Stimulated activated CD4-positive, alpha-beta T cell treated with anti-CD3 and anti-CD28 coated beads, Interleukin-2, amount 100 ng/mL, for 48 hours (primary cell): ENCODE results near the gene NSD1.
A peak's percentile ranks its signal among the peaks of the same experiment; 100 is the strongest.

Experiments used
- DNase-seq, 2 donors: peaks; one replicate each; pipeline ENCODE4 v3.0.0-alpha.2; 2020

Gene NSD1, protein sequence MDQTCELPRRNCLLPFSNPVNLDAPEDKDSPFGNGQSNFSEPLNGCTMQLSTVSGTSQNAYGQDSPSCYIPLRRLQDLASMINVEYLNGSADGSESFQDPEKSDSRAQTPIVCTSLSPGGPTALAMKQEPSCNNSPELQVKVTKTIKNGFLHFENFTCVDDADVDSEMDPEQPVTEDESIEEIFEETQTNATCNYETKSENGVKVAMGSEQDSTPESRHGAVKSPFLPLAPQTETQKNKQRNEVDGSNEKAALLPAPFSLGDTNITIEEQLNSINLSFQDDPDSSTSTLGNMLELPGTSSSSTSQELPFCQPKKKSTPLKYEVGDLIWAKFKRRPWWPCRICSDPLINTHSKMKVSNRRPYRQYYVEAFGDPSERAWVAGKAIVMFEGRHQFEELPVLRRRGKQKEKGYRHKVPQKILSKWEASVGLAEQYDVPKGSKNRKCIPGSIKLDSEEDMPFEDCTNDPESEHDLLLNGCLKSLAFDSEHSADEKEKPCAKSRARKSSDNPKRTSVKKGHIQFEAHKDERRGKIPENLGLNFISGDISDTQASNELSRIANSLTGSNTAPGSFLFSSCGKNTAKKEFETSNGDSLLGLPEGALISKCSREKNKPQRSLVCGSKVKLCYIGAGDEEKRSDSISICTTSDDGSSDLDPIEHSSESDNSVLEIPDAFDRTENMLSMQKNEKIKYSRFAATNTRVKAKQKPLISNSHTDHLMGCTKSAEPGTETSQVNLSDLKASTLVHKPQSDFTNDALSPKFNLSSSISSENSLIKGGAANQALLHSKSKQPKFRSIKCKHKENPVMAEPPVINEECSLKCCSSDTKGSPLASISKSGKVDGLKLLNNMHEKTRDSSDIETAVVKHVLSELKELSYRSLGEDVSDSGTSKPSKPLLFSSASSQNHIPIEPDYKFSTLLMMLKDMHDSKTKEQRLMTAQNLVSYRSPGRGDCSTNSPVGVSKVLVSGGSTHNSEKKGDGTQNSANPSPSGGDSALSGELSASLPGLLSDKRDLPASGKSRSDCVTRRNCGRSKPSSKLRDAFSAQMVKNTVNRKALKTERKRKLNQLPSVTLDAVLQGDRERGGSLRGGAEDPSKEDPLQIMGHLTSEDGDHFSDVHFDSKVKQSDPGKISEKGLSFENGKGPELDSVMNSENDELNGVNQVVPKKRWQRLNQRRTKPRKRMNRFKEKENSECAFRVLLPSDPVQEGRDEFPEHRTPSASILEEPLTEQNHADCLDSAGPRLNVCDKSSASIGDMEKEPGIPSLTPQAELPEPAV (N-terminal part only)

DNA sequence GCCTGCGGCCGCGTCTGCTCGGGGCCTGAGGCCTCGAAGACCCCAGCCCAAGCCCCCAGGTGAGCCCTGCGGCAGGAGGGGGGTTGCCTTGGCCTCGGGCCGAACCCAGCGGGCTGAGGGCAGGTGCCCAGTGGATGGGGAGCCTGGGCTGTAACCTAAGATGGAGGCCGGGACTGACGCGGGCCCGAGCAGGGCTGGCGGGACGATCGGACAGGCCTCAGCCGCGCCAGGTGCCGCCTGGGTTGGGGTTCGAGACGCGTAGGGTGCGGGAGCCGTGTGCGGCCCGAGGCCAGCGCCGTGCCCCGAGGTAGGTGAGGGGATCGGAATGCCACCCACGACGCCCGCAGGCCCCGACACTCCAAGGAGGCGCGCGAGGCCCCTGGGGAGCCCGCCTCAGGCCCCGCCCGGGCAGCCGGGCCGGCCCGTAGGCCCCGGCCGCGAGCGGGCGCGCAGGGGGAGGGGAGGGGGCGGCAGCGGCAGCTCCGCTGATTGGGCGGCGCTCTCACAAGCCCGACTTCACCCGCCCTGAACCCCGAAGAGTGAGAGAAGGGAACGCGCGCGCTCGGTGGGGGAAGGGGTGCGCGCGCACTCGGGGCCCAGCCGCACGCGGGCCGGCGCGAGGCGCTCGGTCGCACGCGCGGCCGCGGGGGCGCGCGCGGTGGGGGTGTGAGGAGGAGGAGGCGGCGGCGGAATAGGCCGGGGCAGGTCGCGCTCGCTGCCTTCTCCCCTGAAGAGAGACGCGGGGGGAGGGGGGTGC lies at the start of gene NSD1:
NSD1 (plus strand) TSS at position 678 of the 757 bp plus-strand sequence. CDS start 1,331 bp downstream, outside the sequence.
- DNase-seq: peak; percentile 86 to 89

DNA sequence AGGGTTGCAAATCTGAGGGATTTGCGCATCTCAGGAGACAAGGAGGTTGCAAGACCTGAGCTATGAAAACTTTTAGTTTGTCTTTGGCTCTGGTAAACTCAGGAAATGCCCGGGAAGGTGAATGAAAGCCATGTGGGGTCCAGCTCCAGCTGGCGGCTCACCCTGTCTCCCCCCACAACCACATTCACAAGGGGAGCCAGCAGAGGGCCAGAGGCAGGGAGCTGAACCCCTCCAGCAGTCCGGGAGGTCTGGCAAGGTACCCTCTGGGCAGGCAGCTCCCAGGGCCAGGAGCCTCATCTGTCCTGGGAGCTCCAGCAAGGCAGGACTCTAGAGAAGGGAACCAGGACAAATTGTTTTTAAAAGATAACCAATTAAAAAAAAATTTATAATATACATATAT lies 49.4 kb upstream of the NSD1 start:
- no peak for DNase-seq

DNA sequence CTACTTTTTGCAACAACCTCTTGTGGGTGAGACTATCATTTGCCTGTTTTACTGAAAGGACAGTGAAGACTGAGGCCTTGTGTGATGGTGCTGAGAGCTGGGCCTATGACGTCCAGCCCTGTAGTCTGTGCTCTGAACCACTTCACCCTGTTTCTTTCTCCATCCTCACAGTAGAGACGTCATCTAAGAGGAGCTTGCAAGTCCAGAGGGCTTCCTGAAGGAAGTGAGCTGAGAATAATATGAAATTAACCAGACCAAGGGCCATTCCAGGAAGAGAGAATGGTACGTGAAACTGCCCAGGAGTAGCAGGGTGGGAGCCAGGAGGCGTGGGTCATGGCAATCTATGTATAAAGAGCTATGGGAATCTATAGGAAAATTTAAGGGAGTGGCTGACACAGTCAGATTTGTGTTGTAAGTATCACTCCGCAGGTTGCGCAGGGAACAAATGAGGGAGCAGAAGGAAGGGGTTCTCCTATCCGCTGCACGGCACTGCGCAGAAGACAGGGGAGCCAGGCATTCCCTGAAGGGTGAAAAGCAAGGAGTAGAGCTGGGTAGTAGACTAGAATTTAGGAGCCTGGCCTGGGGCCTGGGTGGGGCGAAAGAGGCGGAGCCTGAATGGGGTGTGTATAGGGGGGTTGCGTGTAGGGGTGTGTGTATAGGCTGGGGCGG lies 47.5 kb upstream of the NSD1 start:
- no peak for DNase-seq

DNA sequence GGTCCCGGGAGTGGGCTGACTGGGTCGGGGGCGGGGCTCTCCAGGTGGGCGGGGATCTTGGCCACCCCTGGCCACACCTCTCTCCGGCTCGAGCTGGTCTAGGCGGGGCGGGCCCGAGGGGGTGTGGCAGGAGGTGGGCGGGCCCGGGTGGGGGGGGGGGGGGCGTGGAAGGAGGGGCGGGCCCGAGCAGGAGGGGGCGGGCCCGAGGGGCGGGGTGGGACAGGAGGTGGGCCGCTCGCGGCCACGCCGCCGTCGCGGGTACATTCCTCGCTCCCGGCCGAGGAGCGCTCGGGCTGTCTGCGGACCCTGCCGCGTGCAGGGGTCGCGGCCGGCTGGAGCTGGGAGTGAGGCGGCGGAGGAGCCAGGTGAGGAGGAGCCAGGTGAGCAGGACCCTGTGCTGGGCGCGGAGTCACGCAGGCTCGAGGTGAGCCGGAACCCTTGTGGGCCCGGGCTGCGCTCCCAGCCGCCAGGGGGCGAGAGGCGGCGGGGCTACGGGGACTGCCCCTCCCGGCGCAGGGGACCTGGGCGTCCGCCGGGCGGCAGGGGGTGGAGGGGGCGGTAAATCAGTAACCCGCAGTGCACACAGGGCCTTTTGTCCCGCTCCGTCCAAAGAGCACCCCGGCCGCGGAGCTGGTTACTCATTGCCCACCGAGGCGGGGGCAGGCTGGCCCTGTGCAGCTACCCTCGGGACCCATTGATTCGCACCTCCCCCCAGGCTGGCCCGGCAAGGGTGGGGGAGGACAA lies 46.7 kb upstream of the NSD1 start, which contains the start of gene FGFR4:
FGFR4 (plus strand) TSS at position 262 of the 744 bp plus-strand sequence. CDS start 2,688 bp downstream, outside the sequence.
- peak; percentile 36 to 65 for DNase-seq

DNA sequence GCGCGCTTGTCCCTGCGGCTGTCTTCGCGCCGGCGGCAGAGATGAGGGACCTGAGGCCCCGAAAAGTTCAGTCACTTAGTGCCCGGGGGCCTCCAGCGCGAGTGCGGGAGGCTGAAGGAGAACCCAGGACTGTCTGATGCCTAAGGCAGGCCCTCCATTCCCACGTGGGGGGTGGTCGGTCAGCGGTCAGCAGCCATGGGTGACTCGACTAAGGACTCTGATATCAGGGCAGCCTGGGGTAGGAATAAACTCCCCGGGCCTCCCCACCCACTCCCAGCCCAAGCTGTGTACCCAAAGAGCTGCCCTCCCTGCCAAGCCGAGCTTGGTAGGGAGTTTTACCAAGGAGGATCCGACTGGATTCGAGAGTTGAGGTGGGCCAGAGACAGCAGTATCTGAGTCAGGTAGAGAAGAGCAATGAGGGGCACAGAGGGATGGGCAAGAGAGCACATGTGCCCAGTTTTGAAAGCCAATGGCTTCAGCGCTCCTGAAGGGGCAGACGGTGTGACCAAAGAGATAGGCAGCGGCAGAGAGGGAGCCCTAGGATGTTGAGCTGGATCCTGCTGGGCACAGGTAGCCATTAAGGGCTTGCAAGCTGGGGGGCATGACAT lies 46.1 kb upstream of the NSD1 start:
- DNase-seq: no peak

DNA sequence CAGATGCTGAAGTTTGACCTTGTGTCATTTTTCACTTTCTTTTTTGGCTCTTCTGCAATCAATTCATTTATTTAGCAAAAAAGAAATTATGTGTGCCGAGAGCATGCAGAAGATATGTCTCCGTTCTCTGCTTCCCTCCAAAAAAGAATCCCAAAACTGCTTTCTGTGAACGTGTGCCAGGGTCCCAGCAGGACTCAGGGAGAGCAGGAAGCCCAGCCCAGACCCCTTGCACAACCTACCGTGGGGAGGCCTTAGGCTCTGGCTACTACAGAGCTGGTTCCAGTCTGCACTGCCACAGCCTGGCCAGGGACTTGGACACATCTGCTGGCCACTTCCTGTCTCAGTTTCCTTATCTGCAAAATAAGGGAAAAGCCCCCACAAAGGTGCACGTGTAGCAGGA lies 44.4 kb upstream of the NSD1 start:
- no peak for DNase-seq

DNA sequence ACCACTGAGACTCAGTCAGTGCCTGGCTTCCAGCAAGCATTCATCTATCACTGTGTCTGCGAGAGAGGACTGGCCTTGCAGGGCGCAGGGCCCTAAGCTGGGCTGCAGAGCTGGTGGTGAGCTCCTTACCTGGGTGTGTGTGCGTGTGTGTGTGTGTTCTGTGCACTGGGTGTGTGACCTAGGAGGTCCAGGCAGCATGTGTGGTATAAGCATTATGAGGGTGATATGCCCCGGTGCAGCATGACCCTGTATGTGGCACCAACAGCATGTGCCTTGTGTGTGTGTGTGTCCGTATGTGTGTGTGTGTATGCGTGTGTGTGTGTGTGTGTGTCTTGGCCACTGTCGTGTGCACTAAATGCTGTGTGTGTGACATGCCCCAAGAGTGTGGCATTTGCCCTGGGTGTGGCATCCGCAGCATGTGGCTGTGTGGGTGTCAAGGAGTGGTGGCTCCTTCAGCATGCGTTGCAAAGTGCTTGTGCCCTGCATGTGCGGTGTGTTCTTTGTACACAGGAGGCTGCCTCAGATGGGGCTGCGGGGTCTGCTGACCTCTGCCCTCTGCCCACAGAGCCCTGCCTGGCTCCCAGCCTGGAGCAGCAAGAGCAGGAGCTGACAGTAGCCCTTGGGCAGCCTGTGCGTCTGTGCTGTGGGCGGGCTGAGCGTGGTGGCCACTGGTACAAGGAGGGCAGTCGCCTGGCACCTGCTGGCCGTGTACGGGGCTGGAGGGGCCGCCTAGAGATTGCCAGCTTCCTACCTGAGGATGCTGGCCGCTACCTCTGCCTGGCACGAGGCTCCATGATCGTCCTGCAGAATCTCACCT lies 43.5 kb upstream of the NSD1 start:
- DNase-seq: no peak

DNA sequence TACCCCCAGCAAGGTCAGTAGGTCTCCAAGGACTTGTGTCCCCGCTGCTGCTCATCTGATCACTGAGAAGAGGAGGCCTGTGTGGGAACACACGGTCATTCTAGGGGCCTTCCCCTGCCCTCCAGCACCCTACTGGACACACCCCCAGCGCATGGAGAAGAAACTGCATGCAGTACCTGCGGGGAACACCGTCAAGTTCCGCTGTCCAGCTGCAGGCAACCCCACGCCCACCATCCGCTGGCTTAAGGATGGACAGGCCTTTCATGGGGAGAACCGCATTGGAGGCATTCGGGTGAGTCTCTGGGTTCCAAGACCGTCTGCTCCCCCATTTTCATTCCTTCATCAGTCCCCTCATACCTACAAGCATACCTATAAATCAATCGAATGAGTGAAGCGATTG lies 42.8 kb upstream of the NSD1 start:
- no peak for DNase-seq

DNA sequence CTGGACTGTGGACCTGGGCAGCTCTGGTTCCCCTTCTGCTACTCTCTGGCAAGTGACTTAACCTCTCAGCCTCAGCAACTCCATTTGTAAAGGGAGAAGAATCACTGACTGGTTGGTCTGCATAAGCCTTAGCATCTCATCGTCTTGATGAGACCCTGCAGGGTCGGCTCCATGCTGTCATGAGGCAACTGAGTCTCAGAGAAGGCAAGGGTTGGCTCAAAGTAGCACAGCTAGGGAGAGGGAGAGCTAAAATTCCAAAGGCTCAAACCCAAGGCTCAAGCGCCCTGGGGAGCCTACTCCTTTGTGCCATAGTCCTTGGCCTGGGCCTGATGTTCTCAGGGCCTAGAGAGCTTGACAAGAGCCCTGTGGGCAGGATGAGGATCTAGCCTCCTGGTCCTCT lies 42.3 kb upstream of the NSD1 start:
- no peak for DNase-seq

DNA sequence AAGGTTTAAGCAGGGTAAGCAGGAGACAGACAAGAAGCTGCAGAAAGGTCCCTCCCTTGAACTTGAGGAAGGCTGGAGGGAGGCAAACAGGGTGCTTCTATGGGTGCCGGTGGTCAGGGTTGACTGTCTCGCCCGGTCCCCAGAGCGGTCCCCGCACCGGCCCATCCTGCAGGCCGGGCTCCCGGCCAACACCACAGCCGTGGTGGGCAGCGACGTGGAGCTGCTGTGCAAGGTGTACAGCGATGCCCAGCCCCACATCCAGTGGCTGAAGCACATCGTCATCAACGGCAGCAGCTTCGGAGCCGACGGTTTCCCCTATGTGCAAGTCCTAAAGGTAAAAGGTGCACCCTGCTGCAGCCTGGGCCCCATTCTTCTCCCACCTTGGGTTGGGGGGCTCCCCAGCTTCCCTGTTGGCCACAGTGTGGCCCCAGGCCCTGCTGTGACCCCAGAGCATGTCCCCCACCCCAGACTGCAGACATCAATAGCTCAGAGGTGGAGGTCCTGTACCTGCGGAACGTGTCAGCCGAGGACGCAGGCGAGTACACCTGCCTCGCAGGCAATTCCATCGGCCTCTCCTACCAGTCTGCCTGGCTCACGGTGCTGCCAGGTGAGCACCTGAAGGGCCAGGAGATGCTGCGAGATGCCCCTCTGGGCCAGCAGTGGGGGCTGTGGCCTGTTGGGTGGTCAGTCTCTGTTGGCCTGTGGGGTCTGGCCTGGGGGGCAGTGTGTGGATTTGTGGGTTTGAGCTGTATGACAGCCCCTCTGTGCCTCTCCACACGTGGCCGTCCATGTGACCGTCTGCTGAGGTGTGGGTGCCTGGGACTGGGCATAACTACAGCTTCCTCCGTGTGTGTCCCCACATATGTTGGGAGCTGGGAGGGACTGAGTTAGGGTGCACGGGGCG lies 41.1 kb upstream of the NSD1 start:
- DNase-seq: no peak

DNA sequence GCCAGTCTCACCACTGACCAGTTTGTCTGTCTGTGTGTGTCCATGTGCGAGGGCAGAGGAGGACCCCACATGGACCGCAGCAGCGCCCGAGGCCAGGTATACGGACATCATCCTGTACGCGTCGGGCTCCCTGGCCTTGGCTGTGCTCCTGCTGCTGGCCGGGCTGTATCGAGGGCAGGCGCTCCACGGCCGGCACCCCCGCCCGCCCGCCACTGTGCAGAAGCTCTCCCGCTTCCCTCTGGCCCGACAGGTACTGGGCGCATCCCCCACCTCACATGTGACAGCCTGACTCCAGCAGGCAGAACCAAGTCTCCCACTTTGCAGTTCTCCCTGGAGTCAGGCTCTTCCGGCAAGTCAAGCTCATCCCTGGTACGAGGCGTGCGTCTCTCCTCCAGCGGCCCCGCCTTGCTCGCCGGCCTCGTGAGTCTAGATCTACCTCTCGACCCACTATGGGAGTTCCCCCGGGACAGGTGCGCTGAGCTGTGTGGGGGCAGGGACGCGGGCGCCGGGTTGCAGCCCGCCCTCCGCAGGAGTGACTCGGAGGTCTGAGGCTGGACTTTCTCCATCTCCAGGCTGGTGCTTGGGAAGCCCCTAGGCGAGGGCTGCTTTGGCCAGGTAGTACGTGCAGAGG lies 40.4 kb upstream of the NSD1 start:
- no peak for DNase-seq

DNA sequence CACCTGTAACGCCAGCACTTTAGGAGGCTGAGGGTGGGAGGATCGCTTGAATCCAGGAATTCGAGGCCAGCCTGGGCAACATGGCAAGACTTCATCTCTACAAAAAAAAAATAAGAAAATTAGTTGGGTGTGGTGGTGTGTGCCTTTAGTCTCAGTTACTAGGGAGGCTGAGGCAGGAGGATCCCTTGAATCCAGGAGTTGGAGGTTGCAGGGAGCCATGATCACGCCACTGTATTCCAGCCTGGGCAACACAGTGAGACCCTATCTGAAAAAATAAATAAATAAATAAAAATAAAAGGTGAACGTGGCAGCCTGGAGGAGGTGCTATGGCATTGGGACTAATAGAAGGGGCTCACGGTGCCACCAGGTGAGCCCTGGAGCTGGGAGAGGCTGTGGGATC lies 39.8 kb upstream of the NSD1 start:
- no peak for DNase-seq

DNA sequence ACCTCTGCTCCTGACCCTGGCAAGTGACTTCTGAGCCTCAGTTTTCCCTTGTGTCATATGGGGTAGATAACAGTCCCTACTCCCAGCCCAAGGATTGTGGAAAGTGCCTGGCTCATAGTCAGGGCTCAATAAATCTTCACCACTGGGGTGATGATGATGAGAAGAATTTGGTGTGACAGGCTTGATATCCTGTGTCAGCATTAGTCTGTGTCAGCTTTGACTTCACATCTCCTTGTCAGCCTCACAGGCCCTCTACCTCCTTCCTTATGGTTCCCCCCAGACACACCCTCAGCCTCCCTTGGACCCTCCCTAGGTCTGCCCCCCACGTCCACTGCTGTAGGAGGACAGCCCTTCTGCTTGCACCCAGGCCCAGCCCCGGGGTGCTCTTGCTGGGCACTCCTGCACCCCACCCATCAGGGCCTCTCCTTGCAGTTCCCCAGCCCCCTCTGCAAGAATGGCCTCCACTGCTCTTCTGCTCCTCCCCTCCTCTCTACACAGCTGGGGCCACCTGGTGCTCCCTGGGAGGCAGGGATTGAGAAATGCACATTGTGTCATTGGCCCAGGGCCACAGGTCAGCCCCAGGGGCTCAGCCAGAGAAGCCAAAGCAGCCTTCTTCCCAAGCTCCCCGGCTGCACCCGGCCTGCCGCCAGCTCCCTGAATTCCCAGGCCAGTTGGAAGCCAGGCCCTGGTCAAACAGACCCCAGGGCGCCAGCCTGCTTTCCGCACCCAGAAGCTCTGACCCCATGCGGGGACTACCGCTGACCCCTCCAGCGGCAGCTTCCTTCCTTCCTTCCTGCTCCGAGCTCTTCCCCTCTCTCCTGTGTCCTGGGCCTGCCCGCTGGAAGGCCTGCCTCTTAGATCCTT lies 39.1 kb upstream of the NSD1 start:
- DNase-seq: no peak

DNA sequence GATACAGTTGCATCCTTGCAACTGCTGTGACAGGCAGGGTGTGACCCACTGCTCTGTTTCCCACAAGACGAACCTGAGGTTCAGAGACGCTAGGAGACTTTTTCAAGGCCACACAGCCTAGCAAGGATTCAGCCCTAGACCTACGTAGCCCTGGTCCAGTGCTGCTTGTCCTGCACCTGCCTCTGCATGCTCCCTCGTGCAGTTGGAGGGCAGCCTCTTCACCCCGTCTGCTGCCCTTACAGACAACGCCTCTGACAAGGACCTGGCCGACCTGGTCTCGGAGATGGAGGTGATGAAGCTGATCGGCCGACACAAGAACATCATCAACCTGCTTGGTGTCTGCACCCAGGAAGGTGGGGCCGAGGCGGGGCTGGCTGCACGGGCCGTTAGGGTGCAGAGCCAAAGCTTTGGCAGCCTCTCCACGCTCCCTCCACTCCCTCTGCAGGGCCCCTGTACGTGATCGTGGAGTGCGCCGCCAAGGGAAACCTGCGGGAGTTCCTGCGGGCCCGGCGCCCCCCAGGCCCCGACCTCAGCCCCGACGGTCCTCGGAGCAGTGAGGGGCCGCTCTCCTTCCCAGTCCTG lies 38.4 kb upstream of the NSD1 start:
- DNase-seq: no peak

DNA sequence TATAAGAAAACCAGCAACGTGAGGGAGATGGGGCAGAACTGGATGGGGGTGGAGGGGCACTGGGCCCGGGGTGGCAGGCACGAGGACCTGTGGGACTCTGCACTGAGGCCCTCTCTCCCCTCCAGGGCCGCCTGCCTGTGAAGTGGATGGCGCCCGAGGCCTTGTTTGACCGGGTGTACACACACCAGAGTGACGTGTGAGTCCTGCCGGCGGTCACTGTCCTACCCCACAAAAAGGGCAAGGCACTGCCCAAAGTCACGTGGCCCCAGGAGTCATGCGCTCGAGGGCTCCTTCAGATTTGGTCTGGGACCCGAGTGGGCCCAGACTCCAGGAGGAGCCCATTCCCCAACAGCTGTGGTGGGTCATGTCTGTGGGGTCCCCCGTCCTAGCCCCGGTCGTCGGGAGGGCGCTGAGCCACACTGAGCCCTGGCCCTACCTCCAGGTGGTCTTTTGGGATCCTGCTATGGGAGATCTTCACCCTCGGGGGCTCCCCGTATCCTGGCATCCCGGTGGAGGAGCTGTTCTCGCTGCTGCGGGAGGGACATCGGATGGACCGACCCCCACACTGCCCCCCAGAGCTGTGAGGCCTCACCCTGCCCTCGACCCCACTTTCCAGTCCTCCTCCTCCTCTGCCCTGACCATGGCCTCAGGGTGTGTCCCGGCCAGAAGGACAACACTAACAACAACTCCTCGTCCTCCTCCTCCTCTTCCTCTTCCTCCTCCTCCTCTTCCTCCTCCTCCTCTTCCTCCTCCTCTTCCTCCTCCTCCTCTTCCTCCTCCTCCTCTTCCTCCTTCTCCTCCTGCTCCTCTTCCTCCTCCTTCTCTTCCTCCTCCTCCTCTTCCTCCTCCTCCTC lies 37.2 kb upstream of the NSD1 start:
- DNase-seq: no peak
